Measurements from ENCODE around the gene TAS2R39. TPM values are rescaled to one million over a fixed set of nuclear protein-coding genes. Genes with fewer than 3 reads are reported as not detected.

The TAS2R39 gene

Small RNAs within 50 kb of the gene (small RNA-seq; reads per million reads assigned to genes)
- gene AC073342.3 = not detected
